ENCODE results near the gene BPI.

Gene BPI

GRCh38 chr20:38349856-38350255 lies 45.9 kb downstream of the BPI start:
- H3K36me3 ChIP-seq (ENCODE audit: control insufficient read depth, insufficient read depth, low read length, severe bottlenecking) = no peaks in the 10 kb centered on the region
- H3K27me3 ChIP-seq (replicated peaks; ENCODE audit: control insufficient read depth, insufficient read depth, low read length) = no peaks in the 10 kb centered on the region
- H3K9me3 ChIP-seq (ENCODE audit: control insufficient read depth, low read length) = no peaks in the 10 kb centered on the region
- H3K9ac ChIP-seq (ENCODE audit: low read length) = no peak overlapping the region
- no peak overlapping the region for H3K4me3 ChIP-seq (ENCODE audit: low read length)
- peaks cover 53% of the 10 kb centered on the region for H3K4me1 ChIP-seq (ENCODE audit: control insufficient read depth, insufficient read depth, low read length)
- no peak for DNase-seq (ENCODE audit: low read depth)

- no peak overlapping the region for H3K9ac ChIP-seq (ENCODE audit: low read length)
Observed at GRCh38 chr20:38350879-38351775, 47.2 kb downstream of the BPI start.

DNA sequence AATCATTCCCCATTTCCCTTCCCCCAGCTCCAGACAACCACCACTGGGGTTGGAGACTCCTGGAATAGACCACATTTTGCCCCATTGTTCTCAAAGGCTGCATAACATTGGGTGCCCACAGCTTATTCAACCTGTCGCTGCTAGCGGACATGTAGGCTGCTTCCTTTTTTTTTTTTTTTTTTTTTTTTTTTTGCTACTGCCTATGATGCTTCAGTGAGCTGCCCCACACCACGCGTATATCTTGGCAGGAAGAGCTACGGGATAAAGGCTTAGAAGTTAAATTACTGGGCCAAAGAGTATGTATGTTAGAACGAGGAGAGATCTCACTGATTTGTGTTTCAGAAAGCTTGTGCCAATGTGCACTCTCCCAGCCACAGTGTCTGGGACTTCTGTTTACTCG lies 49.4 kb downstream of the BPI start:
- H3K36me3 ChIP-seq (ENCODE audit: control insufficient read depth, insufficient read depth, low read length, severe bottlenecking) = peaks cover 5% of the 10 kb centered on the region
- H3K4me1 ChIP-seq (ENCODE audit: control insufficient read depth, insufficient read depth, low read length) = peaks cover 30% of the 10 kb centered on the region
- no peak overlapping the region for H3K9ac ChIP-seq (ENCODE audit: low read length)
- DNase-seq (ENCODE audit: low read depth) = no peak
- H3K4me3 ChIP-seq (ENCODE audit: low read length) = no peak overlapping the region
- H3K9me3 ChIP-seq (ENCODE audit: control insufficient read depth, low read length) = no peaks in the 10 kb centered on the region
- no peaks in the 10 kb centered on the region for H3K27me3 ChIP-seq (replicated peaks; ENCODE audit: control insufficient read depth, insufficient read depth, low read length)

More at GRCh38 chr20:38350879-38351775, 47.2 kb downstream of the BPI start:
- H3K4me3 ChIP-seq (ENCODE audit: low read length) = no peak overlapping the region
- H3K4me1 ChIP-seq (ENCODE audit: control insufficient read depth, insufficient read depth, low read length) = peaks cover 40% of the 10 kb centered on the region
- no peak for DNase-seq (ENCODE audit: low read depth)
- H3K27me3 ChIP-seq (replicated peaks; ENCODE audit: control insufficient read depth, insufficient read depth, low read length) = no peaks in the 10 kb centered on the region
- H3K36me3 ChIP-seq (ENCODE audit: control insufficient read depth, insufficient read depth, low read length, severe bottlenecking) = peaks cover 5% of the 10 kb centered on the region
- H3K9me3 ChIP-seq (ENCODE audit: control insufficient read depth, low read length) = no peaks in the 10 kb centered on the region

GRCh38 chr20:38354227-38354626 lies 50.3 kb downstream of the BPI start:
- no peaks in the 10 kb centered on the region for H3K27me3 ChIP-seq (replicated peaks; ENCODE audit: control insufficient read depth, insufficient read depth, low read length)
- DNase-seq (ENCODE audit: low read depth) = no peak

GRCh38 chr20:38355161-38356012 lies 51.4 kb downstream of the BPI start:
- Histone ChIP-seq H3K4me1 (ENCODE audit: control insufficient read depth, insufficient read depth, low read length) (peaks cover 35% of the 10 kb centered on the region), H3K4me3 (ENCODE audit: low read length) (no peak overlapping the region), H3K9ac (ENCODE audit: low read length) (no peak overlapping the region), H3K36me3 (ENCODE audit: control insufficient read depth, insufficient read depth, low read length, severe bottlenecking) (peaks cover 5% of the 10 kb centered on the region), H3K9me3 (ENCODE audit: control insufficient read depth, low read length) (no peaks in the 10 kb centered on the region), H3K27me3 (replicated peaks; ENCODE audit: control insufficient read depth, insufficient read depth, low read length) (no peaks in the 10 kb centered on the region)
- DNase-seq (ENCODE audit: low read depth) = no peak

More at GRCh38 chr20:38354227-38354626, 50.3 kb downstream of the BPI start:
- Histone ChIP-seq H3K4me3 (ENCODE audit: low read length) (no peak overlapping the region), H3K36me3 (ENCODE audit: control insufficient read depth, insufficient read depth, low read length, severe bottlenecking) (peaks cover 5% of the 10 kb centered on the region), H3K9me3 (ENCODE audit: control insufficient read depth, low read length) (no peaks in the 10 kb centered on the region), H3K4me1 (ENCODE audit: control insufficient read depth, insufficient read depth, low read length) (peaks cover 36% of the 10 kb centered on the region), H3K9ac (ENCODE audit: low read length) (no peak overlapping the region)

DNA sequence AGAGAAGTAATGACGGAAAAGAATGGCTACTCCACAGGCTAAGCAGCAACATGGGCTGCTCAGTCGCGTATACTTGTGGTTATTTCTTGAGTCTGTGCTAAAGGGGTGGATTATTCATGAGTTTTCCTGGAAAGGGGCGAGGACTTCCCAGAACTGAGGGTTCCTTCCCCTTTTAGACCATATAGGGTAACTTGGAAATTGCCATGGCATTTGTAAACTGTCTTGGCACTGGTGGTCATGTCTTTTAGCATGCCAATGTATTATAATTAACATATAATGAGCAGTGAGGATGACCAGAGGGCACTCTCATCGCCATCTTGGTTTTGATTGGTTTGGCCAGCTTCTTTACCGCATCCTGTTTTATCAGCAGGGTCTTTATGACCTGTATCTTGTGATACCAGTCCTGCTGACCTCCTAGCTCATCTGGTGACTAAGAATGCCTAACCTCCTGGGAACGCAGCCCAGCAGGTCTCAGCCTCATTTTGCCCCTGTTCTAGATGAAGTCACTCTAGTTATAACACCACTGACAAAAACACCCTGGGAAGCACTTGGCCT lies 53.8 kb downstream of the BPI start:
- no peak overlapping the region for H3K9ac ChIP-seq (ENCODE audit: low read length)
- no peak overlapping the region for H3K4me3 ChIP-seq (ENCODE audit: low read length)
- no peaks in the 10 kb centered on the region for H3K9me3 ChIP-seq (ENCODE audit: control insufficient read depth, low read length)
- H3K27me3 ChIP-seq (replicated peaks; ENCODE audit: control insufficient read depth, insufficient read depth, low read length) = no peaks in the 10 kb centered on the region
- H3K4me1 ChIP-seq (ENCODE audit: control insufficient read depth, insufficient read depth, low read length) = peaks cover 18% of the 10 kb centered on the region
- DNase-seq (ENCODE audit: low read depth) = no peak
- peaks cover 5% of the 10 kb centered on the region for H3K36me3 ChIP-seq (ENCODE audit: control insufficient read depth, insufficient read depth, low read length, severe bottlenecking)

DNA sequence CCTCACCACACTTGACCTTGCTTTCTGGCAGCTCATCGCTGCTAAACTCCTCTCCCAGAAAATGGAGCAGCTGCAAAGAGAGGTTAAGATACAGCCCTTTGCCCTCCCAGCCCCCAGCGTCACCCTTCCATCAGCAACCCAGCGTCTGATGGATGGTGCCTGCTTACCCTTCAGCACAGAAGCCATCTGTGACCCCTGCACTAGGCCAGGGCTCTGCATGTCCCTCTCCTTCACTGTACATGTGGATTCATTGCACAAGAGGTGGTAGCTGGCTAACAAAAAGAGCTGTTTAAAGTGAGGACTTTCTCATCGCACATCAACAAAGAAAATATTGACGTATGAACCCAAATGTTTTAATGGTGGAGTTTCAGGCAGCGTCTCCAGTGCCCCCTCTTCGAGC lies 54.6 kb downstream of the BPI start:
- Histone ChIP-seq H3K9me3 (ENCODE audit: control insufficient read depth, low read length) (no peaks in the 10 kb centered on the region), H3K36me3 (ENCODE audit: control insufficient read depth, insufficient read depth, low read length, severe bottlenecking) (peaks cover 5% of the 10 kb centered on the region), H3K9ac (ENCODE audit: low read length) (no peak overlapping the region), H3K4me3 (ENCODE audit: low read length) (no peak overlapping the region), H3K4me1 (ENCODE audit: control insufficient read depth, insufficient read depth, low read length) (peaks cover 18% of the 10 kb centered on the region), H3K27me3 (replicated peaks; ENCODE audit: control insufficient read depth, insufficient read depth, low read length) (no peaks in the 10 kb centered on the region)
- DNase-seq (ENCODE audit: low read depth) = no peak

GRCh38 chr20:38363004-38363747 lies 59.2 kb downstream of the BPI start:
- Histone ChIP-seq H3K9me3 (ENCODE audit: control insufficient read depth, low read length) (no peaks in the 10 kb centered on the region), H3K36me3 (ENCODE audit: control insufficient read depth, insufficient read depth, low read length, severe bottlenecking) (peaks cover 18% of the 10 kb centered on the region), H3K27me3 (replicated peaks; ENCODE audit: control insufficient read depth, insufficient read depth, low read length) (no peaks in the 10 kb centered on the region), H3K4me1 (ENCODE audit: control insufficient read depth, insufficient read depth, low read length) (peaks cover 13% of the 10 kb centered on the region), H3K9ac (ENCODE audit: low read length) (no peak overlapping the region), H3K4me3 (ENCODE audit: low read length) (no peak overlapping the region)
- DNase-seq (ENCODE audit: low read depth) = no peak

DNA sequence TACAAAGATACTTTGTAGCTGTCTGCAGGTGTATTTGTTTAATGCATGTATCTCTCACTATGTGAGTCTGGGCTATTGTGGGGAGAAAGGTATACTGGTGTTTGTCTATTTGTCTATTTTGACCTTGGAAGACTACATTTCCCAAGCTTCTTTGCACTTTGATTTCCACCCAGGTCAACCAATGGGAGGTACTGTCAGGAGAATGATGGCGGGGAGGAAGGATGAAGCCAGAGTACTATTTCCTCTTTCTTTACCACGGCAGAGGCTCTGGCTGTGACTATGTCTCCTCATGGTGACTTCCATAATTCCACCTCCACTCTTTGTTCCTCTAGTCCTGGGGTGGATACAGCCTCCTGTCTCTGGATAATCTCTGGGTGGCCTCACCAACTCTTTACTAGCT lies 65.4 kb downstream of the BPI start:
- no peak for DNase-seq (ENCODE audit: low read depth)
- Histone ChIP-seq H3K36me3 (ENCODE audit: control insufficient read depth, insufficient read depth, low read length, severe bottlenecking) (peaks cover 23% of the 10 kb centered on the region), H3K4me1 (ENCODE audit: control insufficient read depth, insufficient read depth, low read length) (peaks cover 14% of the 10 kb centered on the region), H3K9ac (ENCODE audit: low read length) (no peak overlapping the region), H3K27me3 (replicated peaks; ENCODE audit: control insufficient read depth, insufficient read depth, low read length) (no peaks in the 10 kb centered on the region), H3K4me3 (ENCODE audit: low read length) (no peak overlapping the region), H3K9me3 (ENCODE audit: control insufficient read depth, low read length) (no peaks in the 10 kb centered on the region)

GRCh38 chr20:38372806-38373205 lies 68.8 kb downstream of the BPI start:
- H3K4me1 ChIP-seq (ENCODE audit: control insufficient read depth, insufficient read depth, low read length) = peaks cover 14% of the 10 kb centered on the region
- H3K4me3 ChIP-seq (ENCODE audit: low read length) = no peak overlapping the region
- H3K9me3 ChIP-seq (ENCODE audit: control insufficient read depth, low read length) = no peaks in the 10 kb centered on the region
- no peak for DNase-seq (ENCODE audit: low read depth)
- H3K36me3 ChIP-seq (ENCODE audit: control insufficient read depth, insufficient read depth, low read length, severe bottlenecking) = peaks cover 26% of the 10 kb centered on the region
- no peak overlapping the region for H3K9ac ChIP-seq (ENCODE audit: low read length)
- H3K27me3 ChIP-seq (replicated peaks; ENCODE audit: control insufficient read depth, insufficient read depth, low read length) = peaks cover 17% of the 10 kb centered on the region

All from adipocyte (in vitro differentiated cells).